GM23338 (cell line): Measurements from ENCODE around the gene MYO16. TPM values are rescaled to one million over a fixed set of nuclear protein-coding genes. Genes with fewer than 3 reads are reported as not detected.

Experiments
- ATAC-seq: fragments of 200-7000 bp; cut with Tn5 transposase; 3 replicates; pipeline ENCODE4 v1.9.1; 2020
- DNase-seq: peaks from one replicate; pipeline ENCODE4 v3.0.0-alpha.2; 2015; ENCODE audit warnings: low spot score
- H2AFZ ChIP-seq: fragments of 200-600 bp; sonication (generic); 2 replicates; pipeline ENCODE4 v1.8.0; 2016; ENCODE audit warnings: antibody characterized with exemption, mild to moderate bottlenecking, moderate library complexity
- H3F3A ChIP-seq: fragments of 200-600 bp; sonication (generic); replicated peaks from 2 replicates; pipeline ENCODE4 v1.8.0; 2017; ENCODE audit warnings: antibody characterized with exemption, mixed run types, low read depth
- H3K27ac ChIP-seq: fragments of 200-600 bp; sonication (generic); 2 replicates; pipeline ENCODE4 v1.6.1; 2016; ENCODE audit warnings: low read depth
- H3K27me3 ChIP-seq: fragments of 200-600 bp; sonication (generic); 2 replicates; pipeline ENCODE4 v1.8.0; 2016; ENCODE audit warnings: mild to moderate bottlenecking, mixed run types, moderate library complexity; ENCODE audit not compliant: insufficient read depth
- H3K36me3 ChIP-seq: fragments of 200-600 bp; sonication (generic); 2 replicates; pipeline ENCODE4 v1.8.0; 2016; ENCODE audit warnings: mild to moderate bottlenecking; ENCODE audit not compliant: insufficient read depth
- H3K4me1 ChIP-seq: fragments of 200-600 bp; sonication (generic); 2 replicates; pipeline ENCODE4 v1.8.0; 2016; ENCODE audit warnings: mild to moderate bottlenecking, moderate library complexity; ENCODE audit not compliant: insufficient read depth
- H3K4me2 ChIP-seq: fragments of 200-600 bp; sonication (generic); 2 replicates; pipeline ENCODE4 v1.7.1; 2017; ENCODE audit warnings: mixed run types
- H3K4me3 ChIP-seq: fragments of 200-600 bp; sonication (generic); 2 replicates; pipeline ENCODE4 v1.6.1; 2016; ENCODE audit warnings: mixed run types
- H3K79me2 ChIP-seq: fragments of 200-600 bp; sonication (generic); replicated peaks from 2 replicates; pipeline ENCODE4 v1.8.0; 2017; ENCODE audit warnings: mild to moderate bottlenecking; ENCODE audit not compliant: insufficient read depth
- H3K9me2 ChIP-seq: fragments of 200-600 bp; sonication (generic); 2 replicates; pipeline ENCODE4 v1.8.0; 2017; ENCODE audit not compliant: insufficient read depth
- H4K20me1 ChIP-seq: fragments of 200-600 bp; sonication (generic); replicated peaks from 2 replicates; pipeline ENCODE4 v1.8.0; 2017; ENCODE audit warnings: mild to moderate bottlenecking; ENCODE audit not compliant: insufficient read depth
- H3K27ac Mint-ChIP-seq: 2 replicates; pipeline ENCODE4 v1.8.0; 2020; ENCODE audit warnings: inconsistent platforms, mild to moderate bottlenecking, moderate library complexity, mixed read lengths
- H3K27me3 Mint-ChIP-seq: 3 replicates; pipeline ENCODE4 v1.8.0; 2022; ENCODE audit warnings: low read depth, mild to moderate bottlenecking, moderate library complexity, mixed read lengths, inconsistent platforms; ENCODE audit not compliant: insufficient read depth, poor library complexity
- H3K36me3 Mint-ChIP-seq: 3 replicates; pipeline ENCODE4 v1.8.0; 2021; ENCODE audit warnings: low read depth, mild to moderate bottlenecking, inconsistent platforms, moderate library complexity, mixed read lengths
- H3K4me1 Mint-ChIP-seq: 3 replicates; pipeline ENCODE4 v1.8.0; 2020; ENCODE audit warnings: mild to moderate bottlenecking, inconsistent platforms, mixed read lengths
- H3K4me3 Mint-ChIP-seq: 3 replicates; pipeline ENCODE4 v1.8.0; 2021; ENCODE audit warnings: moderate library complexity, mild to moderate bottlenecking, inconsistent platforms, mixed read lengths
- H3K9me3 Mint-ChIP-seq: 3 replicates; pipeline ENCODE4 v1.8.0; 2020; ENCODE audit warnings: moderate library complexity, mild to moderate bottlenecking, inconsistent platforms, mixed read lengths
- CREB1 ChIP-seq: fragments of 250-450 bp; sonication (Bioruptor Pico); IDR thresholded peaks from 2 replicates; pipeline ENCODE4 v1.5.0; 2020; ENCODE audit warnings: low read depth, mild to moderate bottlenecking, moderate library complexity
- CTCF ChIP-seq, 2 experiments: fragments of 200-600 bp in 1 of 2; sonication (generic) in 1 of 2; conservative IDR thresholded peaks; 2 replicates each; pipeline versions ENCODE4 v1.5.1 to v1.6.1; 2016 to 2017; ENCODE audit warnings: antibody characterized with exemption in 2 of 2, low read depth in 2 of 2, mild to moderate bottlenecking in 2 of 2, moderate library complexity in 1 of 2
- EZH2 ChIP-seq: fragments of 200-600 bp; sonication (generic); IDR thresholded peaks from one replicate; pipeline ENCODE4 v1.8.0; 2017; ENCODE audit warnings: antibody characterized with exemption, mild to moderate bottlenecking, low read depth; ENCODE audit not compliant: unreplicated experiment
- EZH2phosphoT487 ChIP-seq: fragments of 200-600 bp; sonication (generic); IDR thresholded peaks from one replicate; pipeline ENCODE4 v1.8.1; 2018; ENCODE audit warnings: antibody characterized with exemption; ENCODE audit not compliant: unreplicated experiment
- JUNB ChIP-seq: IDR thresholded peaks from one replicate; pipeline ENCODE4 v1.6.1; 2016; ENCODE audit warnings: antibody characterized with exemption; ENCODE audit not compliant: unreplicated experiment
- NANOG ChIP-seq: IDR thresholded peaks from 2 replicates; pipeline ENCODE4 v1.6.1; 2016; ENCODE audit warnings: antibody characterized with exemption, borderline replicate concordance
- POLR2AphosphoS5 ChIP-seq: IDR thresholded peaks from 2 replicates; pipeline ENCODE4 v1.6.1; 2016; ENCODE audit warnings: antibody characterized with exemption, low read depth
- REST ChIP-seq: IDR thresholded peaks from one replicate; pipeline ENCODE4 v1.6.1; 2018; ENCODE audit warnings: antibody characterized with exemption; ENCODE audit not compliant: unreplicated experiment
- STAT1 ChIP-seq: IDR thresholded peaks from one replicate; pipeline ENCODE4 v1.6.1; 2016; ENCODE audit warnings: antibody characterized with exemption; ENCODE audit not compliant: unreplicated experiment
- ZNF114 ChIP-seq: fragments of 250-450 bp; sonication (Bioruptor Pico); IDR thresholded peaks from 2 replicates; pipeline ENCODE4 v1.5.0; 2020; ENCODE audit warnings: mild to moderate bottlenecking, moderate library complexity
- ZNF331 ChIP-seq: fragments of 250-450 bp; sonication (Bioruptor Pico); IDR thresholded peaks from 2 replicates; pipeline ENCODE4 v1.5.0; 2020; ENCODE audit warnings: low read depth, mild to moderate bottlenecking, moderate library complexity
- ZNF462 ChIP-seq: fragments of 250-450 bp; sonication (Bioruptor Pico); IDR thresholded peaks from 2 replicates; pipeline ENCODE4 v1.5.0; 2020; ENCODE audit warnings: mild to moderate bottlenecking, moderate library complexity
- polyA plus RNA-seq: library from polyadenylated mRNA; unstranded; fragments of >200 nt; fragmentation: Nextera tagmentation; extraction: Ambion mirVana; gene quantifications from 2 replicates; pipeline ENCODE4 v1.2.1, GENCODE V29; 2016
- total RNA-seq: library from RNA; depleted of rRNA; stranded (reverse); fragments of >200 nt; shearing (Covaris generic); gene quantifications from 2 replicates; pipeline ENCODE4 v1.2.3, GENCODE V29; 2014
- TF ChIP-seq, protein P1 (sequence below): IDR thresholded peaks from 2 replicates; pipeline ENCODE4 v1.6.1; 2016; ENCODE audit warnings: antibody characterized with exemption

MYO16 gene
- total and polyA plus RNA-seq, 2 experiments from 2014 or later: 0.10 to 0.13 TPM

DNA sequence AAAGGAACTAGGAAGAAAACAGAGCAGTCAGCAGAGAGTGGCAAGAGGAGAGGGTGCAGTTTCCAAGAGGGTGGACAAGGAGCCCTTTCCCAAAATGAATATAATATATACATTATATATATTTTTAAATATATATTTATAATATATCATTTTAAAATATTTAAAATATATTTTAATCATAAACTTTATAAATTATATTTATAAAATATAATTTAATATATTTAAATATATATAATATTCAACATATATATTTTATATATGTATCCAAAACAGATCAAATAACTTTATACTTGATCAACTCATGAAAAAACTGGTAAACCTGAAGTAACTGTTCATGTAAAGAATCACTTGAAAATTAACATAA, 328.6 kb downstream of the MYO16 start:
- H2AFZ ChIP-seq: no peak overlapping the region
- H3K27ac Mint-ChIP-seq: no peak overlapping the region
- H3K27me3 ChIP-seq: no peaks in the 10 kb centered on the region
- H3K27me3 Mint-ChIP-seq: no peaks in the 10 kb centered on the region
- H3K36me3 Mint-ChIP-seq: no peaks in the 10 kb centered on the region
- H3K4me3 ChIP-seq: no peak overlapping the region
- H3K9me3 Mint-ChIP-seq: no peaks in the 10 kb centered on the region
- no peaks in the 10 kb centered on the region for H3K4me1 ChIP-seq
- no peak for TF ChIP-seq ZNF331
- no peak for TF ChIP-seq NANOG
- TF ChIP-seq ZNF462: no peak
- TF ChIP-seq JUNB: no peak
- TF ChIP-seq, protein P1, sequence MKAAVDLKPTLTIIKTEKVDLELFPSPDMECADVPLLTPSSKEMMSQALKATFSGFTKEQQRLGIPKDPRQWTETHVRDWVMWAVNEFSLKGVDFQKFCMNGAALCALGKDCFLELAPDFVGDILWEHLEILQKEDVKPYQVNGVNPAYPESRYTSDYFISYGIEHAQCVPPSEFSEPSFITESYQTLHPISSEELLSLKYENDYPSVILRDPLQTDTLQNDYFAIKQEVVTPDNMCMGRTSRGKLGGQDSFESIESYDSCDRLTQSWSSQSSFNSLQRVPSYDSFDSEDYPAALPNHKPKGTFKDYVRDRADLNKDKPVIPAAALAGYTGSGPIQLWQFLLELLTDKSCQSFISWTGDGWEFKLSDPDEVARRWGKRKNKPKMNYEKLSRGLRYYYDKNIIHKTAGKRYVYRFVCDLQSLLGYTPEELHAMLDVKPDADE: no peak
- TF ChIP-seq ZNF114 (CRISPR knock-in tag): no peak
- TF ChIP-seq POLR2AphosphoS5: no peak
- no peak for TF ChIP-seq REST
- TF ChIP-seq CTCF (conservative IDR thresholded peaks at IDR 0.05; ENCODE audit: low read depth in 2 of 2): no peak
- TF ChIP-seq EZH2phosphoT487: no peak
- TF ChIP-seq CREB1 (CRISPR knock-in tag): no peak
- TF ChIP-seq STAT1: no peak
- TF ChIP-seq EZH2: no peak
- H3F3A ChIP-seq: no peaks in the 10 kb centered on the region
- H3K4me1 Mint-ChIP-seq: peaks cover 2% of the 10 kb centered on the region; the same call in 2 of the 3 replicates
- H3K4me2 ChIP-seq: no peak overlapping the region
- H3K27ac ChIP-seq: no peak overlapping the region
- no peaks in the 10 kb centered on the region for H3K9me2 ChIP-seq
- ATAC-seq (no peak), DNase-seq (no peak)
- no peaks in the 10 kb centered on the region for H3K36me3 ChIP-seq
- H3K4me3 Mint-ChIP-seq: no peak overlapping the region
- no peaks in the 10 kb centered on the region for H3K79me2 ChIP-seq
- no peaks in the 10 kb centered on the region for H4K20me1 ChIP-seq
